ENCODE data around the gene GIGYF1. TPM values are rescaled to one million over a fixed set of nuclear protein-coding genes. Genes with fewer than 3 reads are reported as not detected.
A peak's percentile ranks its signal among the peaks of the same experiment; 100 is the strongest.

The GIGYF1 gene
- total and polyA plus RNA-seq, 5 donors, result 26.2 to 39.6 (median 29.5) TPM

DNA sequence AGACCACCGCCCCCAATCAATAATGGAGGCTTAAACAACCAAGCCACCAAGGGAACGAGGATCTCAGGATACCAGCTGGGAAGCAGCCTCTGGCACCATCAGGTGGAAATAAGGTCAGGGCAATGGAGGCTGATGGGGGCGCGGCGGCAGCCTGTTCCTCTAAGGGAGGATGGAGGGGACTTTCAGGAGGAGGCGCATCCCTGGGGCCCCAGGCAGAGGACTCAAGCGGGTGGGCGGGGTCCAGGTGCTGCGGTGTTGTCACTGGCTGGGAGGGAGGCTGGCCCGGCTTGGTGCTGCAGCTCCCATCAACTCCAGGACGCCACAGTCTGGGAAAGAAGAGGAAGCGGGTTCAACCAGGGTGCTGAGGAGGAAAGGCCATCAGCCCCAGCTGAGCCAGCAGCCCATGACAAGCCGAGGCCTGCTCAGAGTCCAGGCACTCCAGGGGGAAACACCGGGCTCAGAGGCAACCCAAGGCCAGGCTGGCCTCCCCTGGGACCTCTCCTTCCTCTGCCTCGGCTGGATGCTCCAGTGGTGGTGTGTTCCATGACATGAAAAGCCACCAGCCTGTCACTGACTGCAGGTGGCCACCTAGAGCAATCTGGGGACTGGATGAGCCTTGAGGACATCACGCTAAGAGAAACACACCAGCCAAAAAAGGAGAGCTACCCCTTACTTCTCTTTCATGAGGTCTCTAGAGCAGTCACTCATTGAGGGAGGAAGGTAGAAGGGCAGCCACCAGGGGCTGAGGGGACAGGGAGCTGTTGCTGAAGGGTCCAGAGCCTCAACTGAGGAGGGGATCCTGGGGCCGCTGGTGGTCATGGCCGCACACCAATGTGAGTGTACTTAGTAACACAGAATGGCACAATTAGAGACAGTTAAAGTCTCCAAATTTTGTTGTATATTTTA lies 4.6 kb downstream of the GIGYF1 start:
- Histone ChIP-seq H3K27me3 (ENCODE audit: control insufficient read depth, insufficient read depth) (no peaks in the 10 kb centered on the region), H3K27ac (ENCODE audit: low read length) (no peak overlapping the region), H3K9me3 (ENCODE audit: control insufficient read depth, low read length) (no peaks in the 10 kb centered on the region), H3K4me1 (ENCODE audit: control insufficient read depth, insufficient read depth, low read length) (peaks cover 6% of the 10 kb centered on the region), H3K4me3 (ENCODE audit: low read length) (no peak overlapping the region)
- WGBS, result 80% methylated on average over 18 of the region's 18 CpGs
- DNase-seq (no peak), ATAC-seq (no peak)
- intact Hi-C loops (cut with DNase I), result loop anchor here (5.0 to 10.0 kb wide), 7 partner anchors 67 to 225 kb away; partner anchors contain the start of genes SPACDR (in 3 of the 4), PCOLCE (in 1 of the 4), SLC12A9 (in 1 of the 4) and TSC22D4 (in 1 of the 4)

DNA sequence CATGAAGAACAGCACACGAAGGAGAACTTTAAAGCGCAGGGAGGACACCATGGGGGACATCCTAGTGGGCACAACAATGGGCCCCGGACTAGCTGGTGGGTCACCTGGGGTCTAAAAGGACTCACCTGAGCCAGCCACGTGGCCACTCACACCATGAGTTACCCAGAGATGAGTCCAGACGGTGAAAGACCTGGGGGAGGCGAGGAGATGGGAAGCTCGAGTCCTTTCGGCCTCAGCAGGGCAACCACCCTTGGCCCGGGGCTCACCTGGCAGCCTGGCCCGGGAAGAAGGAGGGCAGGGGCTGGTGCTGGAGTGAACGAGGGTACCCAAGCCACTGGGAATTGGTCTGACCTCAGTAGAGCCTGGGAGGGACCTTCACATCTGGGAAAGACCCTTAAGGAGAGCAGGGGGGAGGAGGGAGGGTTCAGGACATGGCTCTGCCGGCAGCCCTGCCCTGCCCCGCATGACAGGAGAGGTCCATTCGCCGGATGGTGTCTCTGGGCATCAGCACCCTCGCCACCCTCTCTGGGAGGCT lies 5.7 kb downstream of the GIGYF1 start:
- Histone ChIP-seq H3K9me3 (ENCODE audit: control insufficient read depth, low read length) (no peaks in the 10 kb centered on the region), H3K27ac (ENCODE audit: low read length) (no peak overlapping the region), H3K4me3 (ENCODE audit: low read length) (no peak overlapping the region), H3K4me1 (ENCODE audit: control insufficient read depth, insufficient read depth, low read length) (peaks cover 6% of the 10 kb centered on the region), H3K27me3 (ENCODE audit: control insufficient read depth, insufficient read depth) (no peaks in the 10 kb centered on the region)
- intact Hi-C loops (cut with DNase I), result loop anchor here in 2 of 4 donors (10.0 kb wide), 4 partner anchors 84 to 224 kb away; partner anchors contain the start of genes PCOLCE (in 1 of the 2), SPACDR (in 1 of the 2) and TSC22D4 (in 1 of the 2)
- ATAC-seq (no peak), DNase-seq (no peak)
- 78% methylated on average over 16 of the region's 16 CpGs for WGBS

DNA sequence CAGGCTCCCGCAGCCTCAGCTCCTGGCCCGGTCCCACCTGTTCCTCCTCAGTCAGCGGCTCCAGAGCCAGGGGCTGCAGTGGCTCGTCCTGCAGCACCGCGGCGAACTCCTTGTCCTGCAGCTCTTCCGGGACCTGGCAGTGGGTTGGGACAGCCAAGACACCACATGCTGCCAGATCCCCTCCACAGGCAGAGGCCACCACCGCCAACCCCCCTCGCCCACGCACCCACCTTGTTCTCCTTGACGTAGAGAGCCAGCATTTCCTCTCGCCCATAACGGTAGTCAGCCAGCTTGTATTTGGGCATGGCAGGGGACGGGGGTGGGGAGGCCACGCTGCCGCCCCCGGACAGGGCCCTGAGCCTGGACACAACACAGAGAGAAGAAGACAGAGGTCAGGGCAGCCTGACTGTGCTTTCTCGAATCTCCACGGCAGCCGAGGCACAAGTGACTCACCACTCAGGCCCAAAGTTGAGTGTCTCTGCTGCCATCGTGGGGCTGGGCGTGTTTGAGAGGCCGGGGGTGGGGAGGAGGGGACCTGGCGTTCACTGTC lies 6.2 kb downstream of the GIGYF1 start:
- peaks cover 6% of the 10 kb centered on the region for H3K4me1 ChIP-seq (ENCODE audit: control insufficient read depth, insufficient read depth, low read length)
- intact Hi-C loops (cut with DNase I), result loop anchor here in 2 of 4 donors (10.0 kb wide), 4 partner anchors 83 to 223 kb away; partner anchors contain the start of genes PCOLCE (in 1 of the 2), SPACDR (in 1 of the 2) and TSC22D4 (in 1 of the 2)
- H3K9me3 ChIP-seq (ENCODE audit: control insufficient read depth, low read length), result no peaks in the 10 kb centered on the region
- no peaks in the 10 kb centered on the region for H3K27me3 ChIP-seq (ENCODE audit: control insufficient read depth, insufficient read depth)
- ATAC-seq, result no peak
- no peak overlapping the region for H3K27ac ChIP-seq (ENCODE audit: low read length)
- H3K4me3 ChIP-seq (ENCODE audit: low read length), result no peak overlapping the region
- DNase-seq, result no peak
- 76% methylated on average over 25 of the region's 25 CpGs for WGBS

DNA sequence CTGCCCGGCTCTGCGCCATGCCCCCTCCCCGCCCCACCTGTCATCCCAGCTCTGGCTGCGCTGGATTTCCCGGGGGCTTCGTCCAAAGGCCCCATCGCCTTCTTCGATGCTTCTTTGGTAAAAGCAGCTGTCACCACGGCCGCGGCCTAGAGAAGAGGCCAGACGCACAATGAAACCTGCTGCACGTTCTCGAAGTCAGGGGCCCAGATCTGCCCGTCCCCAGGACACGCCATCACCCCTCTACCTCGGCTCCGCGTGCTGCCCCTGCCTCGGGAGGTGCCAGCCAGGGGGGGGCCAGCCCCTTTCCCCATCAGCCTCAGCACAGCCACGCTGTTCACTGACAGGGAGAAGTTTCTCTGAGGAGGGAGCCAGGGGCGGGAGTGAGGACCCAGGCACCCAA lies 6.8 kb downstream of the GIGYF1 start:
- no peak overlapping the region for H3K4me3 ChIP-seq (ENCODE audit: low read length)
- WGBS, result 87% methylated on average over 22 of the region's 22 CpGs
- no peaks in the 10 kb centered on the region for H3K9me3 ChIP-seq (ENCODE audit: control insufficient read depth, low read length)
- DNase-seq, result no peak
- ATAC-seq, result no peak
- H3K4me1 ChIP-seq (ENCODE audit: control insufficient read depth, insufficient read depth, low read length), result peaks cover 5% of the 10 kb centered on the region
- no peaks in the 10 kb centered on the region for H3K27me3 ChIP-seq (ENCODE audit: control insufficient read depth, insufficient read depth)
- intact Hi-C loops (cut with DNase I), result loop anchor here in 2 of 4 donors (10.0 kb wide), 4 partner anchors 82 to 222 kb away; partner anchors contain the start of genes PCOLCE (in 1 of the 2), SPACDR (in 1 of the 2) and TSC22D4 (in 1 of the 2)
- H3K27ac ChIP-seq (ENCODE audit: low read length), result no peak overlapping the region

DNA sequence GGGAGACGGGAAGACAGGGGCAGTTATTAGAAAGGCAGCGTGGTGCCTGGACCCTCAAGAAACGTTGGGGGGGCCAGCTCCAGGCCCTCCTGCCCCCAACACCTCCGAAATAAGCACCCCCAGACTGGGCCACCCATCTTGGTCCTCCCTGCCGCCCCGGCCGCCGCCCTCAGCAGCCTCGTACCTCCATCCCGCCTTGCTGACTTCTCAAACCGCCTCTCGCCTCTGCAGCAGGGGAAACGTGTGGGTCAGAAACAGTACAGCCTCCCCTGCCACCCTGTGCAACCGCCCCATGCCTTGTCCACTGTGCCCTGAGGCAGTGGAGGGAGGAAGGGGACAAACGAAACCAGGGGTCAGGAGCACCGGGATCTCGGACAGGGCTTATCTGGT lies 7.2 kb downstream of the GIGYF1 start:
- Histone ChIP-seq H3K27ac (ENCODE audit: low read length) (no peak overlapping the region), H3K27me3 (ENCODE audit: control insufficient read depth, insufficient read depth) (no peaks in the 10 kb centered on the region), H3K9me3 (ENCODE audit: control insufficient read depth, low read length) (no peaks in the 10 kb centered on the region), H3K4me1 (ENCODE audit: control insufficient read depth, insufficient read depth, low read length) (peaks cover 4% of the 10 kb centered on the region), H3K4me3 (ENCODE audit: low read length) (no peak overlapping the region)
- 88% methylated on average over 17 of the region's 17 CpGs for WGBS
- ATAC-seq (no peak), DNase-seq (no peak)
- intact Hi-C loops (cut with DNase I), result loop anchor here in 2 of 4 donors (10.0 kb wide), 4 partner anchors 82 to 222 kb away; partner anchors contain the start of genes PCOLCE (in 1 of the 2), SPACDR (in 1 of the 2) and TSC22D4 (in 1 of the 2)

DNA sequence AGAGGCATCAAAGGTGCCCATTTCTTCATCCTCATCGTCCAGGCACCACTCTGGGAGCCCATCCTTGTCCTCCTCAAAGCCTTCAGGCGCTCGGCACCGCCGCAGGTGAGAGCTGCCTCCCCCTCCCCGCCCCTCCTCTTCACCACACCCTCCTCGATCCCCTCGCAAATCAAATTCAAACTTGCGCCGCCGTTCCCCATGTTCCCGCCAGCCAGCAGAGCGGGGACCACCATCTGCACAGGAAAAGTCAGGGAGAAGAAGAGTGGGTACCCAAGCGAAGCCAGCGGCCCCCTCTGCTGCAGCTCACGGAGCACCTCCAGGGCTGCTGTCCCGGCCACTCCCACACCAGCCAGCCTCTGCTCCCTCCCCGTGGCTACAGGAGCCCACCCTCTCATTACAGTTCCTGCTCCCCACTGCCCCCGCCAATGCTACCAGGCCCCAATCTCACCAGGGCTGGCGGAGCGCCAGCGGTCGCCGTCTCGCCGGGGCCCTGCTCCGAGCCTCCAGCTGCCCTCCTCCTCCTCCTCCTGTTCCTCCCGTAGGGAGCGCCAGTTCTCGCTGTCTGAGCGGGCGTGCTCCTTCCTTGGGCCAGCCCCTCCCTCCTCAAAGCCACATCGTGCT lies 7.7 kb downstream of the GIGYF1 start:
- Histone ChIP-seq H3K4me1 (ENCODE audit: control insufficient read depth, insufficient read depth, low read length) (peaks cover 4% of the 10 kb centered on the region), H3K27ac (ENCODE audit: low read length) (no peak overlapping the region), H3K27me3 (ENCODE audit: control insufficient read depth, insufficient read depth) (no peaks in the 10 kb centered on the region), H3K4me3 (ENCODE audit: low read length) (no peak overlapping the region), H3K9me3 (ENCODE audit: control insufficient read depth, low read length) (no peaks in the 10 kb centered on the region)
- DNase-seq (peak in 1 of 3 donors; percentile 65), ATAC-seq (no peak)
- 73% methylated on average over 33 of the region's 33 CpGs for WGBS
- intact Hi-C loops (cut with DNase I), result loop anchor here in 2 of 4 donors (10.0 kb wide), 4 partner anchors 82 to 222 kb away; partner anchors contain the start of genes PCOLCE (in 1 of the 2), SPACDR (in 1 of the 2) and TSC22D4 (in 1 of the 2)

DNA sequence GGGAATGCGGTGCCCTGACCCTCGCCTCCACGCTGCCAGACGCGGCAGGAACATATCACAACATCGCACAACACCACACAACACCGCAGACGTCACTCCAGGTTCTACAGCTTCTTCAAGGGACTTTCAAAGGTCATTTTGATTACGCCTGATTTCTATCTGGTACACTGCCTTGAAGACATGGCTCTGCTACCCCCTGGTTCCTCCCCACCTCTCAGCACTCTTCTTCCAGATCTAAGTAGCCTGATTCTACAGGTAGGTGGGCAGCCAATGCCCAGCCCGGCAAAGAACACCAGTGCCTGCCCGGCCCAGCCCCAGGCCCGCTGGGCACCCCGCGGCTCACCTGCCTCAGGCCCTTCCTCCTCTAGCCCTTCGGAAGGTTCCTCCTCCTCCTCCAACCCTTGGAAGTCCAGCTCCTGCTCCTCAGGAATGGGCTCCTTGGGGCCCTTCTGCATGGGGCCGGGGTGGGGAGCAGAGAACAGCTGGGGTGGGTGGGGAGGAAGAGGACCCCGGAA lies 8.4 kb downstream of the GIGYF1 start:
- ATAC-seq (no peak), DNase-seq (no peak)
- no peaks in the 10 kb centered on the region for H3K9me3 ChIP-seq (ENCODE audit: control insufficient read depth, low read length)
- H3K4me1 ChIP-seq (ENCODE audit: control insufficient read depth, insufficient read depth, low read length), result no peaks in the 10 kb centered on the region
- 91% methylated on average over 17 of the region's 17 CpGs for WGBS
- no peaks in the 10 kb centered on the region for H3K27me3 ChIP-seq (ENCODE audit: control insufficient read depth, insufficient read depth)
- H3K4me3 ChIP-seq (ENCODE audit: low read length), result no peak overlapping the region
- intact Hi-C loops (cut with DNase I), result loop anchor here in 2 of 4 donors (10.0 kb wide), 4 partner anchors 81 to 221 kb away; partner anchors contain the start of genes PCOLCE (in 1 of the 2), SPACDR (in 1 of the 2) and TSC22D4 (in 1 of the 2)
- H3K27ac ChIP-seq (ENCODE audit: low read length), result no peak overlapping the region

DNA sequence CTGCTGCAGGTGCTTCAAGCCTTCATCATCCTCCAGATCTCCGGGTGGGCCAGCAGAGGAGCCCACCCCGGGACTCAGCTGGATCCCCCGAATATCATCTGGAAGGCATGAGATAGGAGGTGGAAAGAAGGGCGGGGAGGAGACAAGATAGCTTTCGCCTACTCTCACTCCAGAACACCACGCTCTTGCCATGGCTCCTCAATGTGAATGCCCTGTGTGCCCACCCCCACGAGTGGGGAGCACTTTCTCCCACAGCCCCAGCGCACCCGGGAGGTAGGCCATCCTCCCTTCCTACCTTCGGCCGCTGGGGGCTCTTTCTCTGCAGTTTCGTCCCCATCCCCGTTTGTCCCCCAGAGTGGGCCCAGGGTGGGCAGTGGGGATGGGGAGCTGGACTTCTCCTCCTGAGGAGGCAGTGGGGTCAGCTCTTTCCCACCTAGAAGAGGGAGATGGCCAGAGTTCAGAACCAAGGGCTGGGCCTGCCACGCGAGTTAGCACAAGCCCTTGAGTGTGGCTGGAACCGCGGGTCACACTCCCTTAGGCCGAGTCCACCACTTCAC lies 8.9 kb downstream of the GIGYF1 start:
- intact Hi-C loops (cut with DNase I), result loop anchor here in 2 of 4 donors (10.0 kb wide), 4 partner anchors 80 to 220 kb away; partner anchors contain the start of genes PCOLCE (in 1 of the 2), SPACDR (in 1 of the 2) and TSC22D4 (in 1 of the 2)
- ATAC-seq (no peak), DNase-seq (no peak)
- WGBS, result 90% methylated on average over 18 of the region's 18 CpGs
- H3K27ac ChIP-seq (ENCODE audit: low read length), result no peak overlapping the region
- H3K27me3 ChIP-seq (ENCODE audit: control insufficient read depth, insufficient read depth), result no peaks in the 10 kb centered on the region
- H3K4me3 ChIP-seq (ENCODE audit: low read length), result no peak overlapping the region
- peaks cover 2% of the 10 kb centered on the region for H3K4me1 ChIP-seq (ENCODE audit: control insufficient read depth, insufficient read depth, low read length)
- H3K9me3 ChIP-seq (ENCODE audit: control insufficient read depth, low read length), result no peaks in the 10 kb centered on the region

DNA sequence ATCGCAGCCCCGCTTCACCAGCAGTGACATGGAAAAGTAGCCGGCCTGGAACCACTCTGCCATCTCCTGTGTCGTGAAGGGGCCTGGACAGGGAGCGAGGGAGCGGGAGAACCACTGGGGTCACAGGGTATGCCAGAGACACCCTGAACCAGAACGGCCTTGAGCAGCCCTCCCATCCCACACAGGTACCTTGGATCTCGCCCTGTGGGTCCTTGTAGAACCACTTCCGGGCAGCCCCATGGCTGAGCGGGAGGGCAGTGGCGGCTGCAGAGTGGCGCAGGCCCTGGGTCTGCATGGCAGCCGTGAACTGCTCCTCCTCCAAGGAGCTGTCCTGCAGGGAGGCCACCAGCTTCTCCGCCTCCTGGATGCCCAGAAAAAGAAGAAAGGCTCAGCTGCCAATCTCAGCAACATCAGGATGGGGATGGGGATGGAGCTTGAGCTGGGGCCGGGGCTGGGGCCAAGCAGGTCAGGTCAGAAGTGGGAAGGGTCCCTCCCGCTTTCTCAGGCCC lies 9.5 kb downstream of the GIGYF1 start:
- Histone ChIP-seq H3K27me3 (ENCODE audit: control insufficient read depth, insufficient read depth) (no peaks in the 10 kb centered on the region), H3K4me3 (ENCODE audit: low read length) (no peak overlapping the region), H3K27ac (ENCODE audit: low read length) (no peak overlapping the region), H3K4me1 (ENCODE audit: control insufficient read depth, insufficient read depth, low read length) (peaks cover 2% of the 10 kb centered on the region), H3K9me3 (ENCODE audit: control insufficient read depth, low read length) (no peaks in the 10 kb centered on the region)
- 91% methylated on average over 16 of the region's 16 CpGs for WGBS
- intact Hi-C loops (cut with DNase I), result loop anchor here in 2 of 4 donors (10.0 kb wide), 4 partner anchors 80 to 220 kb away; partner anchors contain the start of genes PCOLCE (in 1 of the 2), SPACDR (in 1 of the 2) and TSC22D4 (in 1 of the 2)
- no peak for ATAC-seq
- no peak for DNase-seq

All from right cardiac atrium (tissue), 5 donors.